HG02678 (cell line): ENCODE data around the gene FNDC11.
"Not testable (repeated sequence)": the region's sequence is repeated elsewhere in the genome, so short reads cannot be mapped to it uniquely, and the experiment has no call there.

Experiments
- ATAC-seq: cut with Tn5 transposase; IDR thresholded peaks from one replicate; pipeline ENCODE4 v1.9.1; 2021; ENCODE audit warnings: mild to moderate bottlenecking, moderate library complexity; ENCODE audit not compliant: unreplicated experiment

The FNDC11 gene

DNA sequence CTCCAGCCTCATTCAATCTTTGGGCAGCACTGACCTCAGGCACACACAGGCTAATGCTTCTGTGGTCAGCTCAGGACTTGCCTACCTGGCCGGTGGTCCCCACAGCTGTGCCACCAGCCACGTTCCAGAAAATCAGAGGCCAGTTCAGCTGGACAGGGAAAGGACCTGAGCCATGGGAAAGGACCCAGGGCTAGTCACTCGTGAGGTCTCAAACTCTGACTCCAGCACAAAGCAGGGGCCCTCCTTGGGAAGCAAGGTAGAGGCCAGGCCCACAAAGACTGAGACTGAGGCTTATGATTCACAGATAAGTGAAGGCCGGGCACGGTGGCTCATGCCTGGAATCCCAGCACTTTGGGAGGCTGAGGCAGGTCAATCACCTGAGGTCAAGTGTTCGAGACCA, 42.5 kb downstream of the FNDC11 start:
- ATAC-seq, result no peak

DNA sequence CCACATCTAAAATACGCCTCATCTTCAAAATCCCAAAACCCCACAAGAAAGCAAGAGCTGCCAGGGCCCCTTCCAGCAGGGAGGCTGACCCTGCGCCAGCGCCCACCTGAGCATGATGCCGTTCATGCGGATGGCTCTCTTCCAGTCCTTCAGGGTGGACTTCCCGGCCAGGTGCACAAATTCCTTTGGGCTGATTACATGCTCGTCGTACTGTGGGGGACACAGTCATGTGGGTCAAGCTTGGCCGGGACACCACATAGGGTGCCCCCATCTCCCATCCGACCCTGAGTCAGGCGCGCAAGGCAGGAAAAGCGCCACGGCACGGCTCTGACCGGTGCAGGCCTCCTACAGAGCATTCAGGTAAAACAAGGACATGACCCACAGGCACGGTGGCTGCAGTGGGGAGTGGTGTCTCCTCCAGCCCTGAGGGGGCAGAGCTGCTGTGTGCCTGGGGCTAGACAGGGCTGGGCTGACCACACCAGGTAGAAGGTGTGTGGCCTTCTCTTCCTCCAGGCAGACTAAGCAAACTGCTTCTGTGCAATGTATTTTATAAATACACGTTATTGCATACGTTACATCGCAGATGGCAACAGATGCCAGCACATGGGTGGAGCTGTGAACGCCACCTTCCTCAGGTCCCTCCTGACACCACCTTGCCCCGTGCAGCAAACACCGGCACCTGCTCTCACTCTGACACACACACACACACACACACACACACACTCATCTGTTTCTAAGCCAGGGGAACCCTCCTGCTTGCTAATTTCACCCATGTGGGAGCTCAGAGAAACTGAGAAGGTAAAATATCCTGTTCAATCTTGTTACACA, 43.9 kb downstream of the FNDC11 start:
- no peak for ATAC-seq

DNA sequence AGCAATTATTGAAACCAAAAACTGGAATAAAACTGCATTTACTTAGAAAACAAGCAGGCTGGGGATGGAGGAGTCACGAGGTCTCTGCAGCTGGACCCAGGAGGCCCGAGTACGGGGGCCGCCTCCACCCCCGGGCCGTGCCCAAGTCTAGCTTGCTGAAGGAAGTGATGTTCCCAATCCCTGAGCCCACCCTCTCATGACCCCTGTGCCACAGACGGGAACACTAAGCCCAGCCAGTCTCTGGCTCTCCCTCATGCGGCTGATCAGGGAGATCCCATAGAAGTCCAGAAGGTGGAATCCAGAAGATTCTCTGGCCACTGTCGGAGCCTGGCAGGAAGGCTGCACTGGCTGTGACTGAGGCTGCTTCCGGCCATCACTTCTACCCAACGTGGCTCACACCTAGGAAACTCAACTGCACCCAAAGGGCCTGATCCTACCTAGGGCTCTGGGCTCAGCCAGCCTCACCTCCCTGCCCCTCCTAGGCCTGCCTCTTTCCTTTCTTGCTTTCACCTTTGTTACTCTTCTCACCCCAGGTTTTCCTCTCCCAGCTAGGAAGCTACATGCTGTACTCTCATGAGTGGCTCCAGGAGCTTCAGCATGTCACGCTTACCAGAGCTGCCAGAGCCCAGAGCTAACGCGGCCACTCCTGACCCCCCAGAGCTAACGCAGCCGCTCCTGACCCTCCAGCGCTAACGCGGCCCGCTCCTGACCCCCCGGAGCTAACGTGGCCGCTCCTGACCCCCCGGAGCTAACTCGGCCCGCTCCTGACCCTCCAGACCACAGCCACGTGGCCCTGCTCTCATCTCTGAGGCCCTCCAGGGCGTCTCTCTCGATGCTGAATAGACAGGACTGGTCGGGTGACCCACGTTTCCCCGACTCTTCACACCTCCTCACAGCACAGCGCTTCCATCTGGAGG, 44.8 kb downstream of the FNDC11 start:
- no peak for ATAC-seq

DNA sequence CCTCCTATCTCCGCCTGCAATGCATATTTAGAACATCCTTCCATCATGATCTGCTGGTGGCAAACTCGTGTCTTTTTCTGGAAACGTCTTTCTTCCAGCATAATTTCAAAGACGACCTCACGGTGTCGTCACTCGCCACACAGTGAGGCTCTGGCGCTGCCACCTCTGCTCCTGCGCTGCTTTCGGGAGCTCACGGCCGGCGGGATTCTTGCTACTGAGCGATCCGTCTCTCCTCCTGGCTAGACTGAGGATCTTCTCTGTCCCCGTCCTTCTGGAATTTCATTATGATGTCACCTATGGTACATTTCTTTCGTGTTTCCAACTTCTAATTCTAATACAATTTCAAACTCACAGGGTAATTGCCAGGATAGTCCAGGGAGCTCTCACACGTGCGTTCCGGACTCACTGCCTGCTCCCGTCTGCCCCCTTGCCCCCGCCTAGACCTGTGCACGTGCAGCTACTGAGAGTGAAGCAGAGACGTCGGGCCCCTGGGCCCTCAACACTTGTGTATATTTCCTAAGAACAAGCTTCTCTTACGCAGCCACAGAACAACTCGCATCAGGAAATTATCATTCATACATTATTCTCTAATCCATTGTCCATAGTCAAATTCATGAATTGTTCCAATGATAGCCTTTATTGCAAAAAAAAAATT, 45.6 kb downstream of the FNDC11 start:
- ATAC-seq, result no peak

DNA sequence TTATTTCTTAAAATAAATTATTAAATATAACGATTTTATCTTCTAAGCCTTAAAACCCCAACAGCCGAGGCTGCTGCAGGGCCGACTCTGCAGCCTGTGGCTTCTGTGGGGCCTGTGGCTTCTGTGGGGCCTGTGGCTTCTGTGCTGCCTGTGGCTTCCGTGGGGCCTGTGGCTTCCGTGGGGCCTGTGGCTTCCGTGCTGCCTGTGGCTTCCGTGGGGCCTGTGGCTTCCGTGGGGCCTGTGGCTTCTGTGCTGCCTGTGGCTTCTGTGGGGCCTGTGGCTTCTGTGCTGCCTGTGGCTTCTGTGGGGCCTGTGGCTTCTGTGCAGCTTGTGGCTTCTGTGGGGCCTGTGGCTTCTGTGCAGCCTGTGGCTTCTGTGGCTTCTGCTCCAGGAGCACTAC, 47.7 kb downstream of the FNDC11 start:
- not testable (repeated sequence) for ATAC-seq

DNA sequence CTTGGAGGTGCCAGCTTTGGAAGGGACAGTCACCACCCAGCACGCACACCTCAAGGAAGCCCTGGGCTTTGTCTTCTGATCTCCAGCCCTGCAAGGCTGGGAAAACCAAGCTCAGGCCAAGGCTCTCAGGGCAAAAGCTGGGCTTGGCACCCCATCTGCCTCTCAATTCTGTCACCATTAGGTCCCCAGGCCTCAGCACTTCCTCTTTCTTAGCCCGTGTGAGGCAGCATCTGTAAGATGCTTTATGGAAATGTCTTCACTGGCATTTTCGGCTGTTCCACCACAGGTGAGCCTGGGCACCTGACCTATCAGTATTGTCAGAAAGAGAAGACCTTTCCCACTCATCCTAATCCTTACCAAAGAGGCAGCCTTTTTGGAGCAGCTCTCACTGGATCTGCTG, 48.4 kb downstream of the FNDC11 start:
- ATAC-seq, result no peak
